HG03565 (cell line): ENCODE measurements around the gene RPS3.

ENCODE experiments used
- ATAC-seq: cut with Tn5 transposase; IDR thresholded peaks from one replicate; pipeline ENCODE4 v1.9.1; 2021; ENCODE audit warnings: mild to moderate bottlenecking, moderate library complexity; ENCODE audit not compliant: unreplicated experiment

Gene RPS3

DNA sequence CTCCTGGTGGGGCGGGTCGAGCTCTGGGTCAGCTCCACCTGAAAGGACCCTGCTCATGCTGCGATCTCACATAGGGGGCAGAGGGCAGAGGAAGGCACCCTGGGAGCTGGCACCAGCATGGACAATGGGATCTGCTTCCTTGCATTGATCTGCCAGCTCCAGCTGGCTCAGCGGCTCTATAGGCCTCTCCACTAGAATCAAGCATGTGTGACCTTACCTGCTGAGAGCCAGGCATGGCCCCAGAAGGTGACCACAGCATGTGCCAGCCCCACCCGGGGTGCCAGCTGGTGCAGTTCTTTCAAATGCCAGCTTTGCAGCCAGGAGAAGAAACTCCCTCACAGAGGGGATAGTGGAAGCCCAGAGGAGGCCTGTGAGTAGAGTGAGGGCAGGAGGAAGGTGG is 55.7 kb downstream of the RPS3 start:
- ATAC-seq, result no peak
